HFFc6 (cell line): ENCODE measurements around the gene HOTAIR. TPM values are rescaled to one million over a fixed set of nuclear protein-coding genes. Genes with fewer than 3 reads are reported as not detected.

Experiments used
- DNase-seq: peaks from one replicate; pipeline ENCODE4 v3.0.0-alpha.2; 2018
- H3K27ac Mint-ChIP-seq: 2 replicates; pipeline ENCODE4 v1.8.0; 2020; ENCODE audit warnings: mild to moderate bottlenecking, mixed read lengths
- H3K27me3 Mint-ChIP-seq: 2 replicates; pipeline ENCODE4 v1.8.0; 2021; ENCODE audit warnings: mild to moderate bottlenecking, moderate library complexity, mixed read lengths; ENCODE audit not compliant: insufficient read depth
- H3K36me3 Mint-ChIP-seq: 2 replicates; pipeline ENCODE4 v1.8.0; 2021; ENCODE audit warnings: low read depth, mixed read lengths
- H3K4me1 Mint-ChIP-seq: 2 replicates; pipeline ENCODE4 v1.8.0; 2020; ENCODE audit warnings: low read depth, mixed read lengths
- H3K4me3 Mint-ChIP-seq: 2 replicates; pipeline ENCODE4 v1.8.0; 2020; ENCODE audit warnings: mild to moderate bottlenecking, moderate library complexity, mixed read lengths
- H3K9me3 Mint-ChIP-seq: 2 replicates; pipeline ENCODE4 v1.8.0; 2020; ENCODE audit warnings: mild to moderate bottlenecking, mixed read lengths
- total RNA-seq, 6 experiments: library from RNA; stranded (reverse); fragmentation: NEBNext Ultra II Directional; extraction: Animal tissue kit (Norgen Biotek cat#: 25700); gene quantifications; 2 replicates in 1 of 6; 3 replicates in 5 of 6; pipeline ENCODE4 v1.2.3, GENCODE V29; 2021
- TF ChIP-seq, protein P1 (sequence below): fragments of 200-600 bp; sonication (generic); IDR thresholded peaks from 2 replicates; pipeline ENCODE4 v1.5.0; 2021; ENCODE audit warnings: antibody characterized with exemption, mild to moderate bottlenecking

The HOTAIR gene
- total RNA-seq, 6 experiments from 2014 or later: 0.26 to 3.7 (median 2.8) TPM; not detected in 1

DNA sequence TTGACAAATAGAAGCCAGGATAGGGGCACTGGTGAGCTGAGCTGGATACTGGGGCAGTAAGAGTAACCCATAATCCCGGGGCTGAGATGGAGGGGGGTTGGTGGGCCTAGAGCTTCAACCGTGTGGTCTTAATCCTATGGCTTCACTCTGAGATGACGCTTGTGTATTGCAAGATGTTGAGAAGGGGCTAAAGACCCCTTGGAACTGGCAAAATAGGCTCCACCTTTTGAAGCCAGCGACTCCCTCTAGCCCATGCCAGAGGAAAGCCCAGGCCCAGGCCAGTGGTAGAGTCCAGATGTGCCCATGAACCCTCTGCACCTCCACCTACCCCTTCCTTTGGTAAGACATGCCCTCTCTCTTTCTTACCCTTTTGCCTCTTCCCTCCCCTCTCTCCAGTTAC, 15.4 kb downstream of the HOTAIR start:
- Mint-ChIP-seq H3K27me3 (peaks cover 62% of the 10 kb centered on the region), H3K4me3 (no peak overlapping the region), H3K36me3 (0 out of 2 replicates have a peak, but pooled peaks cover 5% of the 10 kb centered on the region), H3K9me3 (no peaks in the 10 kb centered on the region), H3K4me1 (peaks cover 6% of the 10 kb centered on the region; the same call in 1 of the 2 replicates), H3K27ac (no peak overlapping the region)
- TF ChIP-seq, protein P1, sequence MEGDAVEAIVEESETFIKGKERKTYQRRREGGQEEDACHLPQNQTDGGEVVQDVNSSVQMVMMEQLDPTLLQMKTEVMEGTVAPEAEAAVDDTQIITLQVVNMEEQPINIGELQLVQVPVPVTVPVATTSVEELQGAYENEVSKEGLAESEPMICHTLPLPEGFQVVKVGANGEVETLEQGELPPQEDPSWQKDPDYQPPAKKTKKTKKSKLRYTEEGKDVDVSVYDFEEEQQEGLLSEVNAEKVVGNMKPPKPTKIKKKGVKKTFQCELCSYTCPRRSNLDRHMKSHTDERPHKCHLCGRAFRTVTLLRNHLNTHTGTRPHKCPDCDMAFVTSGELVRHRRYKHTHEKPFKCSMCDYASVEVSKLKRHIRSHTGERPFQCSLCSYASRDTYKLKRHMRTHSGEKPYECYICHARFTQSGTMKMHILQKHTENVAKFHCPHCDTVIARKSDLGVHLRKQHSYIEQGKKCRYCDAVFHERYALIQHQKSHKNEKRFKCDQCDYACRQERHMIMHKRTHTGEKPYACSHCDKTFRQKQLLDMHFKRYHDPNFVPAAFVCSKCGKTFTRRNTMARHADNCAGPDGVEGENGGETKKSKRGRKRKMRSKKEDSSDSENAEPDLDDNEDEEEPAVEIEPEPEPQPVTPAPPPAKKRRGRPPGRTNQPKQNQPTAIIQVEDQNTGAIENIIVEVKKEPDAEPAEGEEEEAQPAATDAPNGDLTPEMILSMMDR: no peak
- DNase-seq: no peak

DNA sequence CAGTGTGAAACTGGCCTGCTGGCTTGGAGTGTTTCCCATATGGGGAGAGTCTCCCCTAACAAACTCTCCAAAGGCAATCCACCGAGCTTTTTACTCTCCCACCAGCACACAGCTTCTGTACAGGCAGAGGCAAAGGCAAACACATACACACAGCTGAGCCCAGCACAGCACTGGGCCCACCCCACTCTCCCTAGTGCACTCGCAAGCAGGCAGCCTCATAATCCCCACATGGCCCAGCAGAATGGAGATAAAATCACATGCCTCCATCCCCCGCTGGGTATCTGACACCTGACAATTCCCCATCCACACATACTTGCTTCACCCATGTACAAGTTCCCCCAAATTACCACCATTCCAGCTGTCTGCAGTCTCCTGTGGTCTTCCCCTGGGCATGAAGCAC, 16.6 kb downstream of the HOTAIR start:
- Mint-ChIP-seq H3K4me3 (no peak overlapping the region), H3K4me1 (peaks cover 5% of the 10 kb centered on the region), H3K9me3 (no peaks in the 10 kb centered on the region), H3K27ac (no peak overlapping the region), H3K27me3 (peaks cover 63% of the 10 kb centered on the region), H3K36me3 (0 out of 2 replicates have a peak, but pooled peaks cover 5% of the 10 kb centered on the region)
- no peak for DNase-seq
- TF ChIP-seq, protein P1: no peak

- peaks cover 62% of the 10 kb centered on the region for H3K27me3 Mint-ChIP-seq
- TF ChIP-seq, protein P1: no peak
- DNase-seq: no peak
- no peak overlapping the region for H3K4me3 Mint-ChIP-seq
- H3K9me3 Mint-ChIP-seq: no peaks in the 10 kb centered on the region
- peaks cover 6% of the 10 kb centered on the region for H3K4me1 Mint-ChIP-seq
- 0 out of 2 replicates have a peak, but pooled peaks cover 5% of the 10 kb centered on the region for H3K36me3 Mint-ChIP-seq
- no peak overlapping the region for H3K27ac Mint-ChIP-seq
Measured at GRCh38 chr12:53956914-53957536, 17.7 kb downstream of the HOTAIR start.

GRCh38 chr12:53956251-53956887, 18.4 kb downstream of the HOTAIR start:
- Mint-ChIP-seq H3K36me3 (0 out of 2 replicates have a peak, but pooled peaks cover 5% of the 10 kb centered on the region), H3K9me3 (no peaks in the 10 kb centered on the region), H3K27me3 (peaks cover 65% of the 10 kb centered on the region), H3K4me3 (no peak overlapping the region), H3K27ac (no peak overlapping the region), H3K4me1 (peaks cover 6% of the 10 kb centered on the region)
- TF ChIP-seq, protein P1: no peak
- no peak for DNase-seq

DNA sequence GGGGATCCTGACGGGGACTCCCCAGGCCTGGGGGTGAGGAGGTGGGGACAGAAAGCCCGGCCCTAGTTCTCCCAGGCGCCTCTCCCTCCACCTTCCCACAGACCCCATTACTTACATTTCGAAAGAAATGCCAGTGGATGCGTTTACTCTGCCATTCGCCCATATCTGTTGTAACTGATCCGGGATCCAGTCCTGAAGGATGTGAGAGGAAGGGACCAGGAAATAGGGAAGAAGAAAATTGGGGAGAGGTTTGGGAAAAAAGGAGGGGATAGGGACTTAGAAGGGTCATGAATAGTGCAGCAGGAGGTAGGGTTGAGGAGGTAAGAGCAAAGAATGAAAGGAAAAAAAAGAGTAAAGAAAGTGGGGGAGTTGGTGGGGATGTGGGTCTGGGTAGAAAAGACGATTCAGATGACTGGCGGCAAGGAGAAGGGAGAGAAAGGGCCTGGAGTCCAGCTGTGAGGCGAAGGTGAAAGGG, 18.9 kb downstream of the HOTAIR start:
- no peak for DNase-seq
- Mint-ChIP-seq H3K36me3 (0 out of 2 replicates have a peak, but pooled peaks cover 5% of the 10 kb centered on the region), H3K4me3 (no peak overlapping the region), H3K9me3 (no peaks in the 10 kb centered on the region), H3K27ac (no peak overlapping the region), H3K4me1 (peaks cover 6% of the 10 kb centered on the region), H3K27me3 (peaks cover 69% of the 10 kb centered on the region)
- TF ChIP-seq, protein P1: no peak
